HepG2 (cell line): ENCODE results near the gene UBE2D3. TPM values are rescaled to one million over a fixed set of nuclear protein-coding genes. Genes with fewer than 3 reads are reported as not detected.

Experiments
- ARID4A ChIP-seq: sonication (generic); formaldehyde crosslinking; IDR thresholded peaks from 2 replicates; pipeline ENCODE4 v1.5.0; 2020; ENCODE audit warnings: mild to moderate bottlenecking, missing genetic modification reagents, borderline replicate concordance
- ATF1 ChIP-seq: IDR thresholded peaks from 2 replicates; pipeline ENCODE4 v1.6.1; 2016; ENCODE audit warnings: mild to moderate bottlenecking, control low read depth
- CBX5 ChIP-seq: sonication (generic); formaldehyde crosslinking; IDR thresholded peaks from 2 replicates; pipeline ENCODE4 v1.4.0; 2020; ENCODE audit warnings: missing genetic modification reagents, borderline replicate concordance
- FOXO1 ChIP-seq: sonication (generic); formaldehyde crosslinking; IDR thresholded peaks from 2 replicates; pipeline ENCODE4 v1.4.0; 2020; ENCODE audit warnings: missing genetic modification reagents
- HOXA3 ChIP-seq: sonication (generic); formaldehyde crosslinking; IDR thresholded peaks from 2 replicates; pipeline ENCODE4 v1.5.0; 2020; ENCODE audit warnings: missing genetic modification reagents
- MBNL3 ChIP-seq: fragments of 250-450 bp; sonication (Bioruptor Pico); conservative IDR thresholded peaks from 2 replicates; pipeline ENCODE4 v1.8.0; 2022; ENCODE audit warnings: mild to moderate bottlenecking, inconsistent platforms
- NCOR1 ChIP-seq: fragments of 200-600 bp; sonication (generic); IDR thresholded peaks from 2 replicates; pipeline ENCODE4 v1.7.0; 2017; ENCODE audit warnings: antibody characterized with exemption, low read length, borderline replicate concordance
- NFYB ChIP-seq: sonication (generic); formaldehyde crosslinking; IDR thresholded peaks from 2 replicates; pipeline ENCODE4 v1.4.0; 2020; ENCODE audit warnings: missing genetic modification reagents
- NR2F6 ChIP-seq, 2 experiments: IDR thresholded peaks; 2 replicates each; pipeline ENCODE4 v1.6.1; 2016; ENCODE audit warnings: antibody characterized with exemption in 1 of 2, mild to moderate bottlenecking in 1 of 2
- PAX8 ChIP-seq: sonication (generic); formaldehyde crosslinking; IDR thresholded peaks from 2 replicates; pipeline ENCODE4 v1.8.0; 2022; ENCODE audit warnings: mild to moderate bottlenecking, missing genetic modification reagents, borderline replicate concordance
- SALL2 ChIP-seq: sonication (generic); formaldehyde crosslinking; IDR thresholded peaks from 2 replicates; pipeline ENCODE4 v1.8.1; 2023; ENCODE audit warnings: mild to moderate bottlenecking, missing genetic modification reagents, inconsistent platforms
- TARDBP ChIP-seq: sonication (generic); formaldehyde crosslinking; IDR thresholded peaks from 2 replicates; pipeline ENCODE4 v1.8.0; 2022; ENCODE audit warnings: mild to moderate bottlenecking, missing genetic modification reagents
- TEAD3 ChIP-seq: optimal IDR thresholded peaks from 2 replicates; pipeline ENCODE3; 2016; ENCODE audit warnings: borderline replicate concordance
- ZMYM3 ChIP-seq: sonication (generic); formaldehyde crosslinking; IDR thresholded peaks from 2 replicates; pipeline ENCODE4 v1.5.1; 2020; ENCODE audit warnings: mild to moderate bottlenecking, missing genetic modification reagents
- ZNF331 ChIP-seq: sonication (generic); formaldehyde crosslinking; IDR thresholded peaks from 2 replicates; pipeline ENCODE4 v1.4.0; 2020; ENCODE audit warnings: missing genetic modification reagents
- ZNF441 ChIP-seq: sonication (generic); formaldehyde crosslinking; IDR thresholded peaks from 2 replicates; pipeline ENCODE4 v1.7.0; 2021; ENCODE audit warnings: missing genetic modification reagents, borderline replicate concordance
- ZNF609 ChIP-seq: sonication (generic); formaldehyde crosslinking; IDR thresholded peaks from 2 replicates; pipeline ENCODE4 v1.4.0; 2020; ENCODE audit warnings: mild to moderate bottlenecking, missing genetic modification reagents, borderline replicate concordance
- ZNF777 ChIP-seq: sonication (generic); formaldehyde crosslinking; IDR thresholded peaks from 2 replicates; pipeline ENCODE4 v1.4.0; 2020; ENCODE audit warnings: missing genetic modification reagents
- ZNF788 ChIP-seq: sonication (generic); formaldehyde crosslinking; IDR thresholded peaks from 2 replicates; pipeline ENCODE4 v1.5.0; 2020; ENCODE audit warnings: mild to moderate bottlenecking, missing genetic modification reagents, borderline replicate concordance
- ZSCAN29 ChIP-seq: sonication (generic); formaldehyde crosslinking; conservative IDR thresholded peaks from 2 replicates; pipeline ENCODE4 v1.4.0; 2020; ENCODE audit warnings: mild to moderate bottlenecking, missing genetic modification reagents
- polyA plus RNA-seq, 8 experiments: library from polyadenylated mRNA; depleted of rRNA in 3 of 8; stranded (reverse) in 7 of 8; unstranded in 1 of 8; fragments of >200 nt; fragmentation: Illumina TruSeq in 4 of 8; extraction: Trizol in 4 of 8; gene quantifications; 2 replicates each; pipeline versions ENCODE4 v1.2.1 to v1.2.3, GENCODE V29; 2011 to 2016; ENCODE audit warnings: low read depth in 4 of 8, missing spikeins in 1 of 8, mixed read lengths in 1 of 8; ENCODE audit not compliant: insufficient read depth in 1 of 8
- total RNA-seq, 5 experiments: library from RNA; depleted of rRNA; stranded (reverse); fragments of >200 nt; fragmentation: Illumina TruSeq; extraction: Trizol; gene quantifications; 2 replicates each; pipeline ENCODE4 v1.2.3, GENCODE V29; 2016; ENCODE audit warnings: low read depth in 1 of 5
- TF ChIP-seq, protein P1 (sequence below): sonication (generic); formaldehyde crosslinking; IDR thresholded peaks from 2 replicates; pipeline ENCODE4 v1.5.1; 2020; ENCODE audit warnings: mild to moderate bottlenecking, moderate library complexity, missing genetic modification reagents

Gene UBE2D3
- total and polyA plus RNA-seq, 2 of the 13 experiments (the other 11 are each of a cell fraction or from before 2014, with no cell fraction given) = 224 to 293 TPM

- TF ChIP-seq NR2F6 (IDR thresholded peaks at IDR 0.05) (peak; percentile 89), NR2F6 (CRISPR knock-in tag; IDR thresholded peaks at IDR 0.05) (peak; percentile 93), NCOR1 (peak; percentile 37; the same call in 1 of the 2 replicates), TEAD3 (CRISPR knock-in tag) (peak; percentile 47), SALL2 (CRISPR knock-in tag) (no peak), MBNL3 (CRISPR knock-in tag) (no peak), TARDBP (CRISPR knock-in tag) (0 out of 2 replicates have a peak, but pooled peaks have one; percentile 34), ZNF777 (CRISPR knock-in tag) (peak; percentile 90), ZNF788 (CRISPR knock-in tag) (peak; percentile 50; the same call in 1 of the 2 replicates), ZSCAN29 (CRISPR knock-in tag) (no peak), ARID4A (peak; percentile 60; the same call in 1 of the 2 replicates), ATF1 (CRISPR knock-in tag) (no peak), ZMYM3 (CRISPR knock-in tag) (no peak), ZNF441 (CRISPR knock-in tag) (no peak), ZNF609 (CRISPR knock-in tag) (peak; percentile 64; the same call in 1 of the 2 replicates), FOXO1 (CRISPR knock-in tag) (peak; percentile 69), CBX5 (peak; percentile 58; the same call in 1 of the 2 replicates), NFYB (CRISPR knock-in tag) (0 out of 2 replicates have a peak, but pooled peaks have one; percentile 28), ZNF331 (CRISPR knock-in tag) (peak; percentile 51; the same call in 1 of the 2 replicates), PAX8 (CRISPR knock-in tag) (no peak), HOXA3 (peak; percentile 49; the same call in 1 of the 2 replicates)
- TF ChIP-seq, protein P1, sequence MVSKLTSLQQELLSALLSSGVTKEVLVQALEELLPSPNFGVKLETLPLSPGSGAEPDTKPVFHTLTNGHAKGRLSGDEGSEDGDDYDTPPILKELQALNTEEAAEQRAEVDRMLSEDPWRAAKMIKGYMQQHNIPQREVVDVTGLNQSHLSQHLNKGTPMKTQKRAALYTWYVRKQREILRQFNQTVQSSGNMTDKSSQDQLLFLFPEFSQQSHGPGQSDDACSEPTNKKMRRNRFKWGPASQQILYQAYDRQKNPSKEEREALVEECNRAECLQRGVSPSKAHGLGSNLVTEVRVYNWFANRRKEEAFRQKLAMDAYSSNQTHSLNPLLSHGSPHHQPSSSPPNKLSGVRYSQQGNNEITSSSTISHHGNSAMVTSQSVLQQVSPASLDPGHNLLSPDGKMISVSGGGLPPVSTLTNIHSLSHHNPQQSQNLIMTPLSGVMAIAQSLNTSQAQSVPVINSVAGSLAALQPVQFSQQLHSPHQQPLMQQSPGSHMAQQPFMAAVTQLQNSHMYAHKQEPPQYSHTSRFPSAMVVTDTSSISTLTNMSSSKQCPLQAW (CRISPR knock-in tag) = peak; percentile 68
Measured at GRCh38 chr4:102778720-102779119, 48.6 kb downstream of the UBE2D3 start (continued).
